HFF-Myc (cell line): ENCODE results near the gene LAMC1.

Experiments used
- DNase-seq: peaks from one replicate; pipeline ENCODE4 v3.0.0-alpha.2; 2011; ENCODE audit warnings: low read depth; ENCODE audit errors: extremely low read depth
- H3K4me3 ChIP-seq: replicated peaks from 2 replicates; pipeline ENCODE4 v1.5.1; 2011; ENCODE audit warnings: low read depth, mild to moderate bottlenecking, control low read depth, low read length
- TF ChIP-seq, protein P1 (sequence below): IDR thresholded peaks from 2 replicates; pipeline ENCODE4 v1.5.1; 2012; ENCODE audit warnings: mild to moderate bottlenecking, low read depth, low read length, control low read depth; ENCODE audit errors: missing control alignments

Gene LAMC1

GRCh38 chr1:183194527-183195141, 171.4 kb downstream of the LAMC1 start:
- TF ChIP-seq, protein P1, sequence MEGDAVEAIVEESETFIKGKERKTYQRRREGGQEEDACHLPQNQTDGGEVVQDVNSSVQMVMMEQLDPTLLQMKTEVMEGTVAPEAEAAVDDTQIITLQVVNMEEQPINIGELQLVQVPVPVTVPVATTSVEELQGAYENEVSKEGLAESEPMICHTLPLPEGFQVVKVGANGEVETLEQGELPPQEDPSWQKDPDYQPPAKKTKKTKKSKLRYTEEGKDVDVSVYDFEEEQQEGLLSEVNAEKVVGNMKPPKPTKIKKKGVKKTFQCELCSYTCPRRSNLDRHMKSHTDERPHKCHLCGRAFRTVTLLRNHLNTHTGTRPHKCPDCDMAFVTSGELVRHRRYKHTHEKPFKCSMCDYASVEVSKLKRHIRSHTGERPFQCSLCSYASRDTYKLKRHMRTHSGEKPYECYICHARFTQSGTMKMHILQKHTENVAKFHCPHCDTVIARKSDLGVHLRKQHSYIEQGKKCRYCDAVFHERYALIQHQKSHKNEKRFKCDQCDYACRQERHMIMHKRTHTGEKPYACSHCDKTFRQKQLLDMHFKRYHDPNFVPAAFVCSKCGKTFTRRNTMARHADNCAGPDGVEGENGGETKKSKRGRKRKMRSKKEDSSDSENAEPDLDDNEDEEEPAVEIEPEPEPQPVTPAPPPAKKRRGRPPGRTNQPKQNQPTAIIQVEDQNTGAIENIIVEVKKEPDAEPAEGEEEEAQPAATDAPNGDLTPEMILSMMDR = no peak
- no peak for DNase-seq
- no peak overlapping the region for H3K4me3 ChIP-seq

- DNase-seq = no peak
- no peak overlapping the region for H3K4me3 ChIP-seq
- TF ChIP-seq, protein P1 = no peak
These were observed 171.9 kb downstream of the LAMC1 start for GRCh38 chr1:183195142-183195574.
